DND-41 (cell line): ENCODE measurements around the gene TRIM2.

Experiments used
- CTCF ChIP-seq: IDR thresholded peaks from 2 replicates; pipeline ENCODE4 v1.5.1; 2012; ENCODE audit warnings: borderline replicate concordance, low read length, moderate library complexity, mild to moderate bottlenecking; ENCODE audit not compliant: poor library complexity, severe bottlenecking; ENCODE audit errors: extremely low read depth
- EZH2 ChIP-seq: IDR thresholded peaks from 3 replicates; pipeline ENCODE4 v1.6.1; 2012; ENCODE audit warnings: borderline replicate concordance, low read depth, mild to moderate bottlenecking, moderate library complexity, low read length, inconsistent platforms; ENCODE audit not compliant: severe bottlenecking

GRCh38 chr4:153229545-153229944 is 25.3 kb downstream of the TRIM2 start:
- TF ChIP-seq CTCF (no peak), EZH2 (no peak)
